ENCODE measurements around the gene EIF3A. TPM values are rescaled to one million over a fixed set of nuclear protein-coding genes. Genes with fewer than 3 reads are reported as not detected.
A peak's percentile ranks its signal among the peaks of the same experiment; 100 is the strongest.
"Not testable (repeated sequence)": the region's sequence is repeated elsewhere in the genome, so short reads cannot be mapped to it uniquely, and the experiment has no call there.

The EIF3A gene, protein sequence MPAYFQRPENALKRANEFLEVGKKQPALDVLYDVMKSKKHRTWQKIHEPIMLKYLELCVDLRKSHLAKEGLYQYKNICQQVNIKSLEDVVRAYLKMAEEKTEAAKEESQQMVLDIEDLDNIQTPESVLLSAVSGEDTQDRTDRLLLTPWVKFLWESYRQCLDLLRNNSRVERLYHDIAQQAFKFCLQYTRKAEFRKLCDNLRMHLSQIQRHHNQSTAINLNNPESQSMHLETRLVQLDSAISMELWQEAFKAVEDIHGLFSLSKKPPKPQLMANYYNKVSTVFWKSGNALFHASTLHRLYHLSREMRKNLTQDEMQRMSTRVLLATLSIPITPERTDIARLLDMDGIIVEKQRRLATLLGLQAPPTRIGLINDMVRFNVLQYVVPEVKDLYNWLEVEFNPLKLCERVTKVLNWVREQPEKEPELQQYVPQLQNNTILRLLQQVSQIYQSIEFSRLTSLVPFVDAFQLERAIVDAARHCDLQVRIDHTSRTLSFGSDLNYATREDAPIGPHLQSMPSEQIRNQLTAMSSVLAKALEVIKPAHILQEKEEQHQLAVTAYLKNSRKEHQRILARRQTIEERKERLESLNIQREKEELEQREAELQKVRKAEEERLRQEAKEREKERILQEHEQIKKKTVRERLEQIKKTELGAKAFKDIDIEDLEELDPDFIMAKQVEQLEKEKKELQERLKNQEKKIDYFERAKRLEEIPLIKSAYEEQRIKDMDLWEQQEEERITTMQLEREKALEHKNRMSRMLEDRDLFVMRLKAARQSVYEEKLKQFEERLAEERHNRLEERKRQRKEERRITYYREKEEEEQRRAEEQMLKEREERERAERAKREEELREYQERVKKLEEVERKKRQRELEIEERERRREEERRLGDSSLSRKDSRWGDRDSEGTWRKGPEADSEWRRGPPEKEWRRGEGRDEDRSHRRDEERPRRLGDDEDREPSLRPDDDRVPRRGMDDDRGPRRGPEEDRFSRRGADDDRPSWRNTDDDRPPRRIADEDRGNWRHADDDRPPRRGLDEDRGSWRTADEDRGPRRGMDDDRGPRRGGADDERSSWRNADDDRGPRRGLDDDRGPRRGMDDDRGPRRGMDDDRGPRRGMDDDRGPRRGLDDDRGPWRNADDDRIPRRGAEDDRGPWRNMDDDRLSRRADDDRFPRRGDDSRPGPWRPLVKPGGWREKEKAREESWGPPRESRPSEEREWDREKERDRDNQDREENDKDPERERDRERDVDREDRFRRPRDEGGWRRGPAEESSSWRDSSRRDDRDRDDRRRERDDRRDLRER (N-terminal part only)
- 100 to 1,000 TPM; 143 to 198 (median 184) TPM for polyA plus RNA-seq (ENCODE audit: insufficient read length in 4 of 4)

DNA sequence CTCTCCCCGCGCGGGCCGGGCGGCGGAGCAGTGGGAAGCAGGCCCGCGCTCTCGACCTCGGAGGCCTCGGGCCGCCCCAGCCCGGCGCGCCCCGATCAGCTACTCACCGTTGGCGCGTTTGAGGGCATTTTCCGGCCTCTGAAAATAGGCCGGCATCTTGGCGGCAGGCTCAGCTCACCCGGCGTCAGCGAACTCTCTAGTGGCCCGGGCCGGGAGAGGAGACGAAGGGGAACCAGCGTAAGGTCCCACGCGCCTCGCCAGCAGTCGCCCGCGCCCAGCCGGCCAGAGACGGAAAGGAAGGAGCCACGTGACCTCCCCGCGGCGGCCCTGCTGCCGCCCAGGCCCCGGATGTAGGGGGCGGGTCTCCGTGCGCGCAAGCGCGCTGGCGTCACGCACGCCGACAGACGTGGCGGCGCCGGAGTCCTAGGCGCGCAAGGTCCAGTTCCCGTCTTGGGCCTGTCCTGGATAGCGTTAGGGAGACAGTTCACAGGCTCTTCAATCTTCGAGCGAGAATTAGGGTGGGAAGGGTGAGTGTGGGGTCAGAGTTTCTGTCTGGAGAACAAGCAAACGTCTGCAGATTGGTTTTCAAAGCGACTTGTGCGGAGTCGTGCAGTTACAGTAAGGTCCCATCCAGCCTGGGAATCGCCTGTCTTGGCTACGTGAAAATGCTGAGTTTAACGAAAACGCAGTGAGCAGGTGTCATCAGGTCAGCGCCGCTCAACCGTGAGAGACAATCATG, at the start of gene EIF3A:
Gene EIF3A, minus strand, starts transcription at position 297 of the 739 bp plus-strand sequence. Its CDS starts 141 bp downstream, at position 156.
- DNase-seq (ENCODE audit: low read depth in 4 of 4, low spot score in 3 of 4) = peak; percentile 81 to 87 (median 86)

DNA sequence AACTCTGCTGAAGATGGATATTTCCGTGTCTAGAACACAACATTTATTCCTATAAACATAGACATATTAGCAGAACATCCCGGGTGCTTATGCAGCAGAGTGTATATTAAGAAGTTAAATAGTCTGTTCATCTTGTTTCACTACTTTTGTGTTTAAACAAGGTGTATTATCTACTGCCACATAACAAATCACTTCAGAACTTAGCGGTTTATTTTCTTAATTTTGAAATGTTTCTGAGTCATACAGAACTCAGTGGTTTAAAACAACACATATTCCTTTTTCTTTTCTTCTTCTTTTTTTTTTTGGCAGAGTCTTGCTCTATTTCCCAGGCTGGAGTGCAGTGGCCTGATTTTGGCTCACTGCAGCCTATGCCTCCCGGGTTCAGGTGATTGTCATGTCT, 49.1 kb upstream of the EIF3A start:
- no peak for DNase-seq (ENCODE audit: low read depth in 4 of 4, low spot score in 3 of 4)

DNA sequence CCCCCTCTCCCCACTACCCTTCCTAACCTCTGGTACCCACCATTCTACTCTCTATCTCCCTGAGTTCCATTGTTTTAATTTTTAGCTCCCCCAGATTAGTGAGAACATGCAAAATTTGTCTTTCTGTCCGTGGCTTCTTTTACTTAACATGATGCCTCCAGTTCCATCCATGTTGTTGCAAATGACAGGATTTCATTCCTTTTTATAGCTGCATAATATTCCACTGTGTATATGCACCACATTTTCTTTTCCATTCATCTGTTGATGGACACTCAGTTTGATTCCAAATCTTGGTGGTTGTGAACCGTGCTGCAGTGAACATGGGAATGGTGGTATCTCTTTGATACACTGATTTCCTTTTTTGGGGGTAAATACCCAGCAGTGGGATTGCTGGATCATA, 45.3 kb upstream of the EIF3A start:
- DNase-seq (ENCODE audit: low read depth in 4 of 4, low spot score in 3 of 4) = no peak

DNA sequence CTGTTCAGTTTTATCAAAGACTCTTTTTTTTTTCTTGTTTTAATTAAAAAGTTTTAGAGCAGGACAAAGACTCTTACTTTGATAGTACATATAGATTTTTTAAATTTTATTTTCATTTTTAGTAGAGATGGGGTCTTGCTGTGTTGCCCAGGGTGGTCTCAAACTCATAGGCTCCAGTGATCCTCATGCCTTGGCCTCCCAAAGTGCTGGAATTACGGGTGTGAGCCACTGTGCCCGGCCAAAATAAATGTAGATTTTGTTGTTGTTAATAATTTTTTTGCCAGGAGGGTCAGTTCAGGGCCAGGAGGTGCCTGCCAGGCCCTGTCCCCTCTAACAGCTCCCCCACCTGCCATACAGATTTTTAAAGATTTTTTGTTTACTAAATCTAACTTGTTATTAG, 40.3 kb upstream of the EIF3A start:
- DNase-seq (ENCODE audit: low read depth in 4 of 4, low spot score in 3 of 4) = no peak

GRCh38 chr10:119120413-119120867, 39.8 kb upstream of the EIF3A start:
- DNase-seq (ENCODE audit: low read depth in 4 of 4, low spot score in 3 of 4) = no peak

- no peak for DNase-seq (ENCODE audit: low read depth in 4 of 4, low spot score in 3 of 4)
These were observed 38.8 kb upstream of the EIF3A start for GRCh38 chr10:119119400-119119799.

GRCh38 chr10:119118231-119118630, 37.6 kb upstream of the EIF3A start:
- DNase-seq (ENCODE audit: low read depth in 4 of 4, low spot score in 3 of 4) = no peak

DNA sequence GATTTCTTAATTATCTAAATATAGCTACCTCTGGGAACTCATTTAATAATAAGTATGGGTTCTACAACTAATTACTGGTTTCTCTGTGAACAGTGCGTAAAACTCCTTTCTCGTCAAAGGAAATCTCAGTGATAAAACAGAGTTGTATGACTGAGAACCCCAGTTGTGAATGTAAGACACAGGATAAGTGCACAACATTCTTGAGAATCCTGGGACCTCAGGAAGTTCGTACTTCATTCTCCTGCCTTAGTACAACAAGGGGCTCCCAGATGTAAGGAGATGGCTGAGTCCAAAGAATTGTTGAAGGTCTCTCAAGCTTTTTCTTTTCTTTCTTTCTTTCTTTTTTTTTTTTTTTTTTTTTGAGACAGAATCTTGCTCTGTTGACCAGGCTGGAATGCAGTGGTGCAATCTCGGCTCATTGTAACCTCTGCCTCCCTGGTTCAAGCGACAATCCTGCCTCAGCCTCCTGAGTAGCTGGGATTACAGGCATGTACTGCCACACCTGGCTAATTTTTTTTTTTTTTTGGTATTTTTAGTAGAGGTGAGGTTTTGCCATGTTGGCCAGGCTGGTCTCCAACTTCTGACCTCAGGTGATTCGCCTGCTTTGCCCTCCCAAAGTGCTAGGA, 35.8 kb upstream of the EIF3A start:
- DNase-seq (ENCODE audit: low read depth in 4 of 4, low spot score in 3 of 4) = no peak

DNA sequence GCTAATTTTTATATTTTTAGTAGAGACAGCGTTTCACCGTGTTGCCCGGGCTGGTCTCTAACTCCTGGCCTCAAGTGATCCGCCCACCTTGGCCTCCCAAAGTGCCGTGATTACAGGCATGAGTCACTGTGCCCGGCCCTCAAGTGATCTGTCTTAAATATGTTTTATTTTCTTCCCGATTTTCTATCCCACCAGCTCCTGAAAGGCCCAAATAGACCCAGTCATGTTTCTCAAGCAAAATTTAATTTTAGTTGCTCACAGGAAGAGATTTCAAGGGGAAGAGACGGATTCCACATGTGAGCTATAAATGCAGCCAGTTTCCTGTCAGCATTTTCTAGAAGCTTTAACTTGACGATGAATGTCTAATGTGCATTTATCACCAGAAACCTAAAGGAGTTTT, 35.3 kb upstream of the EIF3A start:
- no peak for DNase-seq (ENCODE audit: low read depth in 4 of 4, low spot score in 3 of 4)

- no peak for DNase-seq (ENCODE audit: low read depth in 4 of 4, low spot score in 3 of 4)
These were observed 33.4 kb upstream of the EIF3A start for GRCh38 chr10:119113751-119114732.

- no peak for DNase-seq (ENCODE audit: low read depth in 4 of 4, low spot score in 3 of 4)
These were observed 31.4 kb upstream of the EIF3A start for GRCh38 chr10:119112056-119112455.

DNA sequence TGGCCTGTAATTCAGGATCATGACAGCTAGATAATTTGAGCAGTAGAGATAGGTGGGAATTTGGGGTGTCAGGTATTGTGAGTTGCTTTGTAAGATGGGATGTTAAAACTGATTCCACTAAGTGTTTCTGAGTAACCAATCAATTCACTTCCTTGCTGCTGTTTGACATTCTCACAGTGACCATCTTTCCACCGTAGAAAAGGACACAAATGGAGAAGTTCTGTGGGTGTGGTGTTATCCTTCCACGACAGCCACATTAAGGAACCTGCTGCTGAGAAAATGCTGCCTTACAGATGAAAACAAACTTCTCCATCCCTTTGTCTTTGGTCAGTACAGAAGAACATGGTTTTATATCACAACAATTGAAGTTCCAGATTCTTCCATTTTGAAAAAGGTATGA, 27.2 kb upstream of the EIF3A start:
- not testable (repeated sequence) for DNase-seq (ENCODE audit: low read depth in 4 of 4, low spot score in 3 of 4)

- not testable (repeated sequence) for DNase-seq (ENCODE audit: low read depth in 4 of 4, low spot score in 3 of 4)
These were observed 26.5 kb upstream of the EIF3A start for GRCh38 chr10:119107106-119107505.

GRCh38 chr10:119105899-119106298, 25.3 kb upstream of the EIF3A start:
- DNase-seq (ENCODE audit: low read depth in 4 of 4, low spot score in 3 of 4) = not testable (repeated sequence)

GRCh38 chr10:119105155-119105554, 24.5 kb upstream of the EIF3A start:
- no peak for DNase-seq (ENCODE audit: low read depth in 4 of 4, low spot score in 3 of 4)

DNA sequence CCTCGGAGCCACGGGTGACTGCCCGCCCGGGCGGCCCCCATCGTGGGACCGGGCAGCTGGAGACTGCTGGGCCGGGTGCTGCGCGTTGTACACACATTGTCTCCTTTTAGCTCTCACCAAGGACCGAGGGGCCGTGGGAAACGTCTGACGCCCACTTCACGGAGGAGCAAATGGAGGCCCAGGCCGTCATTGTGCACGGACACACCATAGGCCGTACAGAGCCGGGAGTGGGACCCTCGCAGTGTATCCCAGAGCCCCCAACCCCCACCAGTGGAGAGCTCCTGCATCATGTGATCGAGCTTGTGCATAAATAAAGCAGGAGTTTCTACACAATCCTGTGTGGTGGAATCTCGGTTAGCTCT, 24.0 kb upstream of the EIF3A start:
- DNase-seq (ENCODE audit: low read depth in 4 of 4, low spot score in 3 of 4) = no peak

GRCh38 chr10:119103903-119104653, 23.5 kb upstream of the EIF3A start, which contains the start of gene DENND10:
Gene DENND10, plus strand, starts transcription at chr10:119104113. Its CDS starts 30 bp downstream, at chr10:119104143.
- peak in 2 of 4 donors; percentile 62 to 72 for DNase-seq (ENCODE audit: low read depth in 4 of 4, low spot score in 3 of 4)
